Ovary (tissue), 9 donors: ENCODE data around the gene EVI5. TPM values are rescaled to one million over a fixed set of nuclear protein-coding genes. Genes with fewer than 3 reads are reported as not detected.

Experiments
- DNase-seq, 5 donors: peaks; one replicate each; pipeline ENCODE4 v3.0.0-alpha.2; 2019 to 2020
- H3K27ac ChIP-seq, 2 donors: fragments of 200-600 bp; one replicate each; pipeline versions ENCODE4 v1.5.1 to v1.8.0; 2019 to 2022
- H3K27me3 ChIP-seq: fragments of 200-600 bp; one replicate; pipeline ENCODE4 v1.8.0; 2022
- H3K36me3 ChIP-seq: fragments of 200-600 bp; sonication (generic); one replicate; pipeline ENCODE4 v1.5.1; 2019
- H3K4me1 ChIP-seq: one replicate; pipeline ENCODE4 v1.8.1; 2013; ENCODE audit warnings: mild to moderate bottlenecking, moderate library complexity; ENCODE audit not compliant: insufficient read depth
- H3K4me3 ChIP-seq: fragments of 200-600 bp; sonication (generic); one replicate; pipeline ENCODE4 v1.5.1; 2017
- H3K9me3 ChIP-seq, 2 donors: fragments of 200-600 bp in 1 of 2; sonication (generic) in 1 of 2; one replicate each; pipeline versions ENCODE4 v1.5.1 to v1.8.1; 2013 to 2019; ENCODE audit warnings: mild to moderate bottlenecking in 1 of 2, moderate library complexity in 1 of 2
- CTCF ChIP-seq, 3 donors: fragments of 450-650 bp in 2 of 3; fragments of 200-600 bp in 1 of 3; IDR thresholded peaks; one replicate each; pipeline versions ENCODE4 v1.5.1 to v1.8.0; 2016 to 2022; ENCODE audit warnings: antibody characterized with exemption in 3 of 3, mild to moderate bottlenecking in 1 of 3
- EP300 ChIP-seq: sonication (generic); formaldehyde crosslinking; IDR thresholded peaks from one replicate; pipeline ENCODE4 v1.6.1; 2017; ENCODE audit warnings: antibody characterized with exemption
- POLR2A ChIP-seq: fragments of 450-650 bp; IDR thresholded peaks from one replicate; pipeline ENCODE4 v1.6.1; 2017; ENCODE audit warnings: antibody characterized with exemption, mild to moderate bottlenecking, moderate library complexity
- WGBS, 3 donors: extraction: QIAGEN DNeasy Blood & Tissue Kit in 1 of 3; methylation state at CpG; one replicate each; pipeline versions ENCODE4 v1.1.5 to v1.1.7; 2013 to 2017; 5-methylcytosine and 5-hydroxymethylcytosine counted together
- intact Hi-C, 4 donors: fragments of 100-400 bp; cut with DNase I; formaldehyde crosslinking; loops; one replicate each; pipeline versions ENCODE4 v1.11.0 to v1.15.1; 2022 to 2023
- polyA plus RNA-seq, 2 donors: library from polyadenylated mRNA; stranded (reverse); fragments of 200-250 nt in 1 of 2; fragments of 350-450 nt in 1 of 2; fragmentation: Illumina TruSeq in 1 of 2; extraction: RNeasy Lipid Tissue Mini Kit (QIAGEN cat#74804) in 1 of 2; gene quantifications; one replicate each; pipeline ENCODE4 v1.2.3, GENCODE V29; 2013 to 2014
- total RNA-seq, 7 donors: library from RNA; depleted of rRNA in 2 of 7; stranded (reverse); fragments of >200 nt in 2 of 7; fragmentation: NEBNext Ultra II Directional in 3 of 7; extraction: Animal tissue kit (Norgen Biotek cat#: 25700) in 3 of 7; gene quantifications; one replicate each; pipeline versions ENCODE4 v1.1.0 to v1.2.4, GENCODE V29; 2016 to 2023
- donor health status: DM: no; HTN: no; CAD: no; lungs with moderate emphysema.
- donor health status: DM: no; HTN: no; CAD: no.
- donor health status: Bipolar disorder and iron deficiency.
- donor health status: DM: yes; HTN: yes; CAD: no.
- donor health status: DM: no; HTN: no; CAD: no.
- donor health status: DM: yes; HTN: yes; CAD: no.

EVI5 gene
- total and polyA plus RNA-seq, 9 donors, result 4.4 to 36.7 (median 23.7) TPM

DNA sequence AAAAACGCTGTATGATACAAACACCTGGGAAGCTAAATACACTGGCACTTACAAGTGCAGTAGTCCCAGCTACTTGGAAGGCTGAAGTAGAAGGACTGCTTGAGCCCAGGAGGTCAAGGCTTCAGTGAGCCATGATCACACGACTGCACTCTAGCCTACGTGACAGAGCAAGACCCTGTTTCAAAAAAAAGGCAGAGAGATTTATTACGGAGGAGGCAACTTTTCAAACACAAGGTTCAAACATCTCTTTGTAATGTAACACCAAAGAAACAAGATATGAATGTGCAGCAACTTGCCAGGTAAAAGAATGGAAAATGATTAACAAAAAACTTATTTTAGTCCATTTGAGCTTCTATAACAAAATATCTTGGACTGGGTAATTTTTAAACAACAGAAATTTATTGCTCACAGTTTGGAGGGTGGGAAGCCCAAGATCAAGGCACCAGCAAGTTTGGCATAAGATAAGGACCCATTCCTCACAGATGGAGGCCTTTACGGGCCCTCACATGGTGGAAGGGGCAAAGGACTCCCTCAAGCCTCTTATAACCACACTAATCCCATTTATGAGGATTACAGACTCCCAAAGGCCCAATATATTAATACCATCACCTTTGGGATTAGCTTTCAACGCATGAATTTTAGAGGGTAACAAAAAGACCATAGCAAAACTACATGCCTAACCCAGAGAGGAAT is 73.3 kb downstream of the EVI5 start:
- no peak for DNase-seq
- Histone ChIP-seq H3K4me3 (no peak overlapping the region), H3K4me1 (peaks cover 2% of the 10 kb centered on the region), H3K9me3 (no peaks in the 10 kb centered on the region), H3K27me3 (no peaks in the 10 kb centered on the region), H3K27ac (peak overlapping the region in 1 of 2 donors; percentile 61), H3K36me3 (no peaks in the 10 kb centered on the region)
- intact Hi-C loops, result no loop called here
- no peak for TF ChIP-seq POLR2A
- no peak for TF ChIP-seq EP300
- TF ChIP-seq CTCF (IDR thresholded peaks at IDR 0.05), result no peak
- WGBS, 3 donors, result 36 to 42% (median 38%) methylated on average over 6 of the region's 6 CpGs

GRCh38 chr1:92709738-92710137 is 75.2 kb downstream of the EVI5 start:
- Histone ChIP-seq H3K9me3 (no peaks in the 10 kb centered on the region), H3K4me1 (peaks cover 2% of the 10 kb centered on the region), H3K36me3 (no peaks in the 10 kb centered on the region), H3K27me3 (no peaks in the 10 kb centered on the region), H3K27ac (no peak overlapping the region), H3K4me3 (no peak overlapping the region)
- WGBS, 3 donors, result 79 to 83% (median 82%) methylated on average over 4 of the region's 4 CpGs
- TF ChIP-seq EP300 (no peak), POLR2A (no peak), CTCF (IDR thresholded peaks at IDR 0.05) (no peak)
- intact Hi-C loops, result no loop called here
- peak in 1 of 5 donors; percentile 28 for DNase-seq

DNA sequence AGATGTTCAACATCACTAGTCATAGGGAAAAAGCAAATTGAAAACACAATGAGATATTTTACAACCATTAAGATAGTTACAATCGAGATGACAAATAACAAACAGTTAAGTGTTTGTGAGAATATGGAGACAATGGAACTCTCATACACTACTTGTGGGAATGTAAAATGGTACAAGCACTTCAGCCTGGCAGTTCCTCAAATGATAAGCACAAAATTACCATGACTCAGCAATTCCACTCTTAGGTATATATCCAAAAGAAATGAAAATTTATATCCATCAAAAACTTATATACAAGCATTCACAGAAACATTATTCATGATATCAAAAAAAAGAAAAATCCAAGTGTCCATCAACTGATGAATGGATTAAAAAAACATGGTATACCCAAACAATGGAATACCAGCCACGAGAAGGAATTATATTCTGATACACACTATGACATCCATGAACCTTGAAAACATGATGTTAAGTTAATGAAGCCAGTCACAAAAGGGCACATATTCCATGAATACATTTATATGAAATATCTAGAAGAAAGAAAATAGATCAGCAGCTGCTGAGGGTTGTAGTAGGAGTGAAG is 76.4 kb downstream of the EVI5 start:
- DNase-seq, result no peak
- H3K36me3 ChIP-seq, result no peaks in the 10 kb centered on the region
- intact Hi-C loops, result no loop called here
- H3K4me3 ChIP-seq, result no peak overlapping the region
- H3K27ac ChIP-seq, result no peak overlapping the region
- H3K9me3 ChIP-seq, result no peaks in the 10 kb centered on the region
- 88 to 91% (median 90%) methylated on average over 2 of the region's 2 CpGs for WGBS, 3 donors
- no peaks in the 10 kb centered on the region for H3K27me3 ChIP-seq
- TF ChIP-seq POLR2A (no peak), CTCF (IDR thresholded peaks at IDR 0.05) (no peak), EP300 (no peak)
- H3K4me1 ChIP-seq, result peaks cover 2% of the 10 kb centered on the region

- TF ChIP-seq CTCF (IDR thresholded peaks at IDR 0.05) (no peak), POLR2A (no peak), EP300 (no peak)
- Histone ChIP-seq H3K27me3 (no peaks in the 10 kb centered on the region), H3K27ac (no peak overlapping the region), H3K36me3 (no peaks in the 10 kb centered on the region), H3K9me3 (no peaks in the 10 kb centered on the region), H3K4me1 (peaks cover 2% of the 10 kb centered on the region), H3K4me3 (no peak overlapping the region)
- 94 to 96% (median 94%) methylated on average over 2 of the region's 2 CpGs for WGBS, 3 donors
- no peak for DNase-seq
- intact Hi-C loops, result no loop called here
These were observed 77.2 kb downstream of the EVI5 start for GRCh38 chr1:92707709-92708108.
